Epithelial cell of proximal tubule (primary cell): Measurements from ENCODE around the gene CUBN. TPM values are rescaled to one million over a fixed set of nuclear protein-coding genes. Genes with fewer than 3 reads are reported as not detected.
A peak's percentile ranks its signal among the peaks of the same experiment; 100 is the strongest.

ENCODE experiments used
- DNase-seq: peaks from one replicate; pipeline ENCODE4 v3.0.0-alpha.2; 2011; ENCODE audit warnings: low read depth
- H3K4me3 ChIP-seq: 2 replicates; pipeline ENCODE4 v1.5.1; 2011; ENCODE audit warnings: low read depth, mild to moderate bottlenecking, low read length
- CTCF ChIP-seq: conservative IDR thresholded peaks from 2 replicates; pipeline ENCODE4 v1.5.1; 2012; ENCODE audit warnings: low read depth, mild to moderate bottlenecking, low read length
- total RNA-seq: library from RNA; depleted of rRNA; stranded (reverse); fragments of >200 nt; gene quantifications from 2 replicates; pipeline ENCODE4 v1.2.3, GENCODE V29; 2015

The CUBN gene
- total RNA-seq, 1 donor from 2014 or later, result 0.17 TPM

GRCh38 chr10:17001297-17001744, 128.3 kb downstream of the CUBN start:
- no peak for DNase-seq
- TF ChIP-seq CTCF, result no peak
- no peak overlapping the region for H3K4me3 ChIP-seq

GRCh38 chr10:16999665-17000451, 129.8 kb downstream of the CUBN start:
- no peak for DNase-seq
- no peak overlapping the region for H3K4me3 ChIP-seq
- TF ChIP-seq CTCF, result no peak

GRCh38 chr10:16996530-16996964, 133.1 kb downstream of the CUBN start:
- no peak overlapping the region for H3K4me3 ChIP-seq
- DNase-seq, result no peak
- no peak for TF ChIP-seq CTCF

GRCh38 chr10:16995867-16996529, 133.6 kb downstream of the CUBN start:
- no peak overlapping the region for H3K4me3 ChIP-seq
- no peak for TF ChIP-seq CTCF
- peak; percentile 25 for DNase-seq

GRCh38 chr10:16993186-16993585, 136.4 kb downstream of the CUBN start:
- H3K4me3 ChIP-seq, result no peak overlapping the region
- DNase-seq, result no peak
- no peak for TF ChIP-seq CTCF

- no peak for TF ChIP-seq CTCF
- no peak overlapping the region for H3K4me3 ChIP-seq
- no peak for DNase-seq
Observed at GRCh38 chr10:16992611-16993119, 136.9 kb downstream of the CUBN start.
